SK-N-SH (cell line): ENCODE results near the gene EEF2. TPM values are rescaled to one million over a fixed set of nuclear protein-coding genes. Genes with fewer than 3 reads are reported as not detected.

Experiments used
- CTCF ChIA-PET: fragments of 300-600, 350-600 bp; formaldehyde crosslinking; extraction: SDS; loops from one replicate; lab custom pipeline; 2021; lab: Yijun Ruan, JAX
- POLR2A ChIA-PET: fragments of 350-600 bp; sonication (Branson Sonifier 250); formaldehyde crosslinking; extraction: SDS; loops from one replicate; lab custom pipeline; 2020; ENCODE audit warnings: antibody characterized with exemption, inconsistent platforms; lab: Yijun Ruan, JAX
- DNase-seq: peaks from one replicate; pipeline ENCODE4 v3.0.0; 2012
- H2AFZ ChIP-seq: fragments of 200-600 bp; sonication (generic); 2 replicates; pipeline ENCODE4 v1.8.1; 2016; ENCODE audit warnings: antibody characterized with exemption, mild to moderate bottlenecking, low read depth
- H3F3A ChIP-seq: fragments of 200-600 bp; sonication (generic); replicated peaks from 2 replicates; pipeline ENCODE3; 2016; ENCODE audit warnings: antibody characterized with exemption, mild to moderate bottlenecking; ENCODE audit not compliant: insufficient read depth
- H3K27ac ChIP-seq, 2 experiments: fragments of 200-500 bp in 1 of 2; fragments of 200-600 bp in 1 of 2; sonication (Bioruptor generic) in 1 of 2; sonication (generic), shearing (Covaris generic) in 1 of 2; 2 replicates each; pipeline versions ENCODE4 v1.5.1 to v1.6.1; 2014 to 2016; ENCODE audit warnings: low read depth in 2 of 2, inconsistent platforms in 1 of 2, low read length in 1 of 2, mild to moderate bottlenecking in 1 of 2, mixed read lengths in 1 of 2
- H3K27me3 ChIP-seq: fragments of 200-600 bp; sonication (generic), shearing (Covaris generic); 2 replicates; pipeline ENCODE4 v1.6.1; 2016; ENCODE audit warnings: mixed run types; ENCODE audit not compliant: insufficient read depth
- H3K36me3 ChIP-seq, 2 experiments: fragments of 200-500 bp in 1 of 2; fragments of 200-600 bp in 1 of 2; sonication (Bioruptor generic) in 1 of 2; sonication (generic) in 1 of 2; replicated peaks in 1 of 2; 2 replicates each; pipeline versions ENCODE3 to v1.5.1; 2014 to 2016; ENCODE audit warnings: low read length in 1 of 2, mild to moderate bottlenecking in 1 of 2; ENCODE audit not compliant: insufficient read depth in 2 of 2, control insufficient read depth in 1 of 2
- H3K4me1 ChIP-seq, 2 experiments: fragments of 200-500 bp in 1 of 2; fragments of 200-600 bp in 1 of 2; sonication (Bioruptor generic) in 1 of 2; sonication (generic), shearing (Covaris generic) in 1 of 2; 2 replicates each; pipeline versions ENCODE4 v1.5.1 to v1.6.1; 2014 to 2016; ENCODE audit warnings: low read depth in 1 of 2, low read length in 1 of 2, mixed run types in 1 of 2; ENCODE audit not compliant: insufficient read depth in 2 of 2, control insufficient read depth in 1 of 2
- H3K4me2 ChIP-seq: fragments of 200-600 bp; sonication (generic), shearing (Covaris generic); 2 replicates; pipeline ENCODE4 v1.6.1; 2017; ENCODE audit warnings: mixed run types
- H3K4me3 ChIP-seq, 2 experiments: fragments of 200-500 bp in 1 of 2; fragments of 200-600 bp in 1 of 2; sonication (Bioruptor generic) in 1 of 2; sonication (generic), shearing (Covaris generic) in 1 of 2; 2 replicates each; pipeline versions ENCODE4 v1.5.1 to v1.8.1; 2014 to 2016; ENCODE audit warnings: low read depth in 2 of 2, inconsistent platforms in 1 of 2, low read length in 1 of 2, mild to moderate bottlenecking in 1 of 2, mixed read lengths in 1 of 2, moderate library complexity in 1 of 2
- H3K79me2 ChIP-seq: fragments of 200-600 bp; sonication (generic); 2 replicates; pipeline ENCODE4 v1.8.1; 2017; ENCODE audit warnings: mild to moderate bottlenecking; ENCODE audit not compliant: insufficient read depth
- H3K9ac ChIP-seq: fragments of 200-600 bp; sonication (generic); 2 replicates; pipeline ENCODE4 v1.6.1; 2017; ENCODE audit warnings: mixed run types
- H3K9me2 ChIP-seq: fragments of 200-600 bp; sonication (generic); 2 replicates; pipeline ENCODE4 v1.6.1; 2017; ENCODE audit warnings: mixed run types
- H3K9me3 ChIP-seq: fragments of 200-600 bp; sonication (generic); 2 replicates; pipeline ENCODE4 v1.6.1; 2017; ENCODE audit warnings: mixed run types, mild to moderate bottlenecking, moderate library complexity
- H4K20me1 ChIP-seq: fragments of 200-600 bp; sonication (generic); 2 replicates; pipeline ENCODE4 v1.6.1; 2017; ENCODE audit warnings: mild to moderate bottlenecking, mixed run types; ENCODE audit not compliant: insufficient read depth
- EZH2phosphoT487 ChIP-seq: fragments of 200-600 bp; sonication (generic); IDR thresholded peaks from 2 replicates; pipeline ENCODE4 v1.6.1; 2017; ENCODE audit warnings: low read depth, mixed run types, mild to moderate bottlenecking, antibody characterized with exemption, moderate library complexity, borderline replicate concordance
- FOXJ3 ChIP-seq: sonication (generic); formaldehyde crosslinking; IDR thresholded peaks from 2 replicates; pipeline ENCODE4 v1.5.1; 2020; ENCODE audit warnings: mild to moderate bottlenecking, missing genetic modification reagents
- GABPA ChIP-seq: IDR thresholded peaks from 2 replicates; pipeline ENCODE4 v1.4.0; 2012; ENCODE audit warnings: low read depth, mild to moderate bottlenecking
- JUND ChIP-seq: IDR thresholded peaks from 2 replicates; pipeline ENCODE4 v1.4.0; 2012
- MEF2A ChIP-seq: IDR thresholded peaks from 2 replicates; pipeline ENCODE4 v1.4.0; 2012; ENCODE audit warnings: low read depth, borderline replicate concordance
- RCOR1 ChIP-seq: fragments of 150-350 bp; IDR thresholded peaks from 2 replicates; pipeline ENCODE4 v1.6.1; 2017; ENCODE audit warnings: antibody characterized with exemption, low read length
- SIN3A ChIP-seq: IDR thresholded peaks from 2 replicates; pipeline ENCODE4 v1.6.1; 2012; ENCODE audit warnings: low read depth, mild to moderate bottlenecking, low read length, moderate library complexity, borderline replicate concordance
- TAF1 ChIP-seq: IDR thresholded peaks from 2 replicates; pipeline ENCODE4 v1.6.1; 2012; ENCODE audit warnings: low read depth, mild to moderate bottlenecking, low read length, moderate library complexity, borderline replicate concordance
- WGBS: methylation state at CpG from one replicate; pipeline ENCODE4 v1.1.6; 2017; ENCODE audit warnings: low lambda C conversion rate; 5-methylcytosine and 5-hydroxymethylcytosine counted together
- polyA plus RNA-seq, 3 experiments: library from polyadenylated mRNA; depleted of rRNA; stranded (reverse); fragments of >200 nt; gene quantifications; 2 replicates each; pipeline ENCODE4 v1.2.3, GENCODE V29; 2012
- TF ChIP-seq, protein P1 (sequence below): fragments of 150-350 bp; IDR thresholded peaks from 2 replicates; pipeline ENCODE4 v1.6.1; 2016; ENCODE audit warnings: mild to moderate bottlenecking, low read depth, low read length
- TF ChIP-seq, protein P2 (sequence below): IDR thresholded peaks from 2 replicates; pipeline ENCODE4 v1.4.0; 2012; ENCODE audit warnings: low read depth, borderline replicate concordance
- TF ChIP-seq, protein P3 (sequence below): IDR thresholded peaks from 2 replicates; pipeline ENCODE4; 2012
- TF ChIP-seq, protein P4 (sequence below): IDR thresholded peaks from 2 replicates; pipeline ENCODE4 v1.6.1; 2012; ENCODE audit warnings: mild to moderate bottlenecking, low read depth, low read length, moderate library complexity
- TF ChIP-seq, protein P5 (sequence below): IDR thresholded peaks from 2 replicates; pipeline ENCODE4 v1.4.0; 2012; ENCODE audit warnings: low read depth, borderline replicate concordance

EEF2 gene
- polyA plus RNA-seq, 1 of the 3 experiments (the other 2 are of a cell fraction), result 1,553 TPM

DNA sequence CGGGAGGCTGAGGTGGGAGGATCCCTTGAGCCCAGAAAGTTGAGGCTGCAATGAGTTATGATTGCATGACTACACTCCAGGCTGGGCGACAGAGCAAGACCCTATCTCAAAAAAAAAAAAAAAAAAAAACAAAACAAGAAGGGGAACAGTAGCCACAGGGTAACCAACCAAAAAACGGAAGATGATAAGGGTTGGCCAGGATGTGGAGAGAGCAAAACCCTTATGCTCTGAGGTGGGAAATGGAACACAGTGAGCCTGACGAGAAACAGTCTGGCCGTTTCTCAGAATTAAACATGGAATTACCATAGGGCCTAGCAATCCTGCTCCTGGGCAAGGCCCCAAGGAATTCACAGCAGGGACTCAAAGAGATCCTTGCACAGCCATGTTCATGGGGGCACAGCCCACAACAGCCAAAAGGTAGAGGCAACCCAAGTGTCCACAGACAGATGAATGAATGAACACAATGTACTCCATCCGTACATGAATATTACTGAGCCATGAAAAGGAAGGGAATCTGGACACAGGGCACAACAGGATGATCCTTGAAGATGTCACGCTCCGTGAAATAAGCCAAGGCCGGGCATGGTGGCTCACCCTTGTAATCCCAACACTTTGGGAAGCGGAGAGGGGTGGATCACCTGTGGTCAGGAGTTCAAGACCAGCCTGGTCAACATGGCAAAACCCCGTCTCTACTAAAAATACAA lies 41.1 kb downstream of the EEF2 start:
- Histone ChIP-seq H3K27ac (no peak overlapping the region), H3K79me2 (no peaks in the 10 kb centered on the region), H3K4me1 (no peaks in the 10 kb centered on the region), H4K20me1 (no peaks in the 10 kb centered on the region), H3K4me3 (no peak overlapping the region), H3K9me3 (no peaks in the 10 kb centered on the region), H3K36me3 (no peaks in the 10 kb centered on the region), H3K9me2 (no peaks in the 10 kb centered on the region), H3K9ac (no peak overlapping the region), H3K27me3 (no peaks in the 10 kb centered on the region), H2AFZ (no peak overlapping the region), H3K4me2 (no peak overlapping the region), H3F3A (no peaks in the 10 kb centered on the region)
- 69% methylated on average over 11 of the region's 11 CpGs for WGBS
- TF ChIP-seq MEF2A (no peak), FOXJ3 (CRISPR knock-in tag) (no peak), TAF1 (no peak), SIN3A (no peak), JUND (no peak), EZH2phosphoT487 (no peak), GABPA (no peak), RCOR1 (no peak)
- TF ChIP-seq, protein P1, sequence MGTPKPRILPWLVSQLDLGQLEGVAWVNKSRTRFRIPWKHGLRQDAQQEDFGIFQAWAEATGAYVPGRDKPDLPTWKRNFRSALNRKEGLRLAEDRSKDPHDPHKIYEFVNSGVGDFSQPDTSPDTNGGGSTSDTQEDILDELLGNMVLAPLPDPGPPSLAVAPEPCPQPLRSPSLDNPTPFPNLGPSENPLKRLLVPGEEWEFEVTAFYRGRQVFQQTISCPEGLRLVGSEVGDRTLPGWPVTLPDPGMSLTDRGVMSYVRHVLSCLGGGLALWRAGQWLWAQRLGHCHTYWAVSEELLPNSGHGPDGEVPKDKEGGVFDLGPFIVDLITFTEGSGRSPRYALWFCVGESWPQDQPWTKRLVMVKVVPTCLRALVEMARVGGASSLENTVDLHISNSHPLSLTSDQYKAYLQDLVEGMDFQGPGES, result no peak
- TF ChIP-seq, protein P2, sequence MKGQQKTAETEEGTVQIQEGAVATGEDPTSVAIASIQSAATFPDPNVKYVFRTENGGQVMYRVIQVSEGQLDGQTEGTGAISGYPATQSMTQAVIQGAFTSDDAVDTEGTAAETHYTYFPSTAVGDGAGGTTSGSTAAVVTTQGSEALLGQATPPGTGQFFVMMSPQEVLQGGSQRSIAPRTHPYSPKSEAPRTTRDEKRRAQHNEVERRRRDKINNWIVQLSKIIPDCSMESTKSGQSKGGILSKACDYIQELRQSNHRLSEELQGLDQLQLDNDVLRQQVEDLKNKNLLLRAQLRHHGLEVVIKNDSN, result no peak
- TF ChIP-seq, protein P3, sequence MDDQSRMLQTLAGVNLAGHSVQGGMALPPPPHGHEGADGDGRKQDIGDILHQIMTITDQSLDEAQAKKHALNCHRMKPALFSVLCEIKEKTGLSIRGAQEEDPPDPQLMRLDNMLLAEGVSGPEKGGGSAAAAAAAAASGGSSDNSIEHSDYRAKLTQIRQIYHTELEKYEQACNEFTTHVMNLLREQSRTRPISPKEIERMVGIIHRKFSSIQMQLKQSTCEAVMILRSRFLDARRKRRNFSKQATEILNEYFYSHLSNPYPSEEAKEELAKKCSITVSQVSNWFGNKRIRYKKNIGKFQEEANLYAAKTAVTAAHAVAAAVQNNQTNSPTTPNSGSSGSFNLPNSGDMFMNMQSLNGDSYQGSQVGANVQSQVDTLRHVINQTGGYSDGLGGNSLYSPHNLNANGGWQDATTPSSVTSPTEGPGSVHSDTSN, result no peak
- TF ChIP-seq, protein P4, sequence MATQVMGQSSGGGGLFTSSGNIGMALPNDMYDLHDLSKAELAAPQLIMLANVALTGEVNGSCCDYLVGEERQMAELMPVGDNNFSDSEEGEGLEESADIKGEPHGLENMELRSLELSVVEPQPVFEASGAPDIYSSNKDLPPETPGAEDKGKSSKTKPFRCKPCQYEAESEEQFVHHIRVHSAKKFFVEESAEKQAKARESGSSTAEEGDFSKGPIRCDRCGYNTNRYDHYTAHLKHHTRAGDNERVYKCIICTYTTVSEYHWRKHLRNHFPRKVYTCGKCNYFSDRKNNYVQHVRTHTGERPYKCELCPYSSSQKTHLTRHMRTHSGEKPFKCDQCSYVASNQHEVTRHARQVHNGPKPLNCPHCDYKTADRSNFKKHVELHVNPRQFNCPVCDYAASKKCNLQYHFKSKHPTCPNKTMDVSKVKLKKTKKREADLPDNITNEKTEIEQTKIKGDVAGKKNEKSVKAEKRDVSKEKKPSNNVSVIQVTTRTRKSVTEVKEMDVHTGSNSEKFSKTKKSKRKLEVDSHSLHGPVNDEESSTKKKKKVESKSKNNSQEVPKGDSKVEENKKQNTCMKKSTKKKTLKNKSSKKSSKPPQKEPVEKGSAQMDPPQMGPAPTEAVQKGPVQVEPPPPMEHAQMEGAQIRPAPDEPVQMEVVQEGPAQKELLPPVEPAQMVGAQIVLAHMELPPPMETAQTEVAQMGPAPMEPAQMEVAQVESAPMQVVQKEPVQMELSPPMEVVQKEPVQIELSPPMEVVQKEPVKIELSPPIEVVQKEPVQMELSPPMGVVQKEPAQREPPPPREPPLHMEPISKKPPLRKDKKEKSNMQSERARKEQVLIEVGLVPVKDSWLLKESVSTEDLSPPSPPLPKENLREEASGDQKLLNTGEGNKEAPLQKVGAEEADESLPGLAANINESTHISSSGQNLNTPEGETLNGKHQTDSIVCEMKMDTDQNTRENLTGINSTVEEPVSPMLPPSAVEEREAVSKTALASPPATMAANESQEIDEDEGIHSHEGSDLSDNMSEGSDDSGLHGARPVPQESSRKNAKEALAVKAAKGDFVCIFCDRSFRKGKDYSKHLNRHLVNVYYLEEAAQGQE, result no peak
- TF ChIP-seq, protein P5, sequence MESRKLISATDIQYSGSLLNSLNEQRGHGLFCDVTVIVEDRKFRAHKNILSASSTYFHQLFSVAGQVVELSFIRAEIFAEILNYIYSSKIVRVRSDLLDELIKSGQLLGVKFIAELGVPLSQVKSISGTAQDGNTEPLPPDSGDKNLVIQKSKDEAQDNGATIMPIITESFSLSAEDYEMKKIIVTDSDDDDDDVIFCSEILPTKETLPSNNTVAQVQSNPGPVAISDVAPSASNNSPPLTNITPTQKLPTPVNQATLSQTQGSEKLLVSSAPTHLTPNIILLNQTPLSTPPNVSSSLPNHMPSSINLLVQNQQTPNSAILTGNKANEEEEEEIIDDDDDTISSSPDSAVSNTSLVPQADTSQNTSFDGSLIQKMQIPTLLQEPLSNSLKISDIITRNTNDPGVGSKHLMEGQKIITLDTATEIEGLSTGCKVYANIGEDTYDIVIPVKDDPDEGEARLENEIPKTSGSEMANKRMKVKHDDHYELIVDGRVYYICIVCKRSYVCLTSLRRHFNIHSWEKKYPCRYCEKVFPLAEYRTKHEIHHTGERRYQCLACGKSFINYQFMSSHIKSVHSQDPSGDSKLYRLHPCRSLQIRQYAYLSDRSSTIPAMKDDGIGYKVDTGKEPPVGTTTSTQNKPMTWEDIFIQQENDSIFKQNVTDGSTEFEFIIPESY, result no peak
- DNase-seq, result no peak
- ChIA-PET CTCF (interaction anchor here (0.7 kb wide), 1 partner anchor 277 kb away, joined by 3 read pairs; no protein-coding TSS in a partner anchor), POLR2A (no interaction called here)
